Measurements from ENCODE around the gene CDCP1. TPM values are rescaled to one million over a fixed set of nuclear protein-coding genes. Genes with fewer than 3 reads are reported as not detected.
"Not testable (repeated sequence)": the region's sequence is repeated elsewhere in the genome, so short reads cannot be mapped to it uniquely, and the experiment has no call there.

CDCP1 gene
- total RNA-seq, 4 donors from 2014 or later: 1.8 to 14.2 (median 4.0) TPM

GRCh38 chr3:45143673-45144671 lies 2.2 kb downstream of the CDCP1 start:
- no peak overlapping the region for H3K27ac ChIP-seq

GRCh38 chr3:45140770-45141155 lies 5.4 kb downstream of the CDCP1 start:
- H3K36me3 ChIP-seq; DNase-seq; H3K4me3 ChIP-seq; H3K4me1 ChIP-seq; H3K9me3 ChIP-seq; H3K27me3 ChIP-seq; intact Hi-C loops (cut with DNase I; ENCODE audit: low total_unique reads): not testable (repeated sequence)
- peak overlapping the region in 1 of 2 donors; percentile 86 for H3K27ac ChIP-seq

More at GRCh38 chr3:45143673-45144671, 2.2 kb downstream of the CDCP1 start:
- Histone ChIP-seq H3K9me3 (no peaks in the 10 kb centered on the region), H3K4me1 (peaks cover 0 to 4% of the 10 kb centered on the region in 2 donors), H3K36me3 (no peaks in the 10 kb centered on the region), H3K27me3 (no peaks in the 10 kb centered on the region), H3K4me3 (no peak overlapping the region)
- DNase-seq: no peak
- intact Hi-C loops (cut with DNase I; ENCODE audit: low total_unique reads): no loop called here
- TF ChIP-seq POLR2A (IDR thresholded peaks at IDR 0.05) (no peak), CTCF (IDR thresholded peaks at IDR 0.05) (no peak)

- intact Hi-C loops (cut with DNase I; ENCODE audit: low total_unique reads): no loop called here
- Histone ChIP-seq H3K4me3 (no peak overlapping the region), H3K9me3 (no peaks in the 10 kb centered on the region), H3K36me3 (no peaks in the 10 kb centered on the region), H3K27ac (peak overlapping the region; percentile 67 to 86), H3K4me1 (peaks cover 0 to 4% of the 10 kb centered on the region in 2 donors), H3K27me3 (no peaks in the 10 kb centered on the region)
- no peak for TF ChIP-seq CTCF (IDR thresholded peaks at IDR 0.05)
- no peak for DNase-seq
These were observed 5.9 kb downstream of the CDCP1 start for GRCh38 chr3:45140141-45140769.

- peaks cover 0 to 4% of the 10 kb centered on the region in 2 donors for H3K4me1 ChIP-seq
- peak overlapping the region; percentile 67 to 86 for H3K27ac ChIP-seq
- TF ChIP-seq POLR2A (IDR thresholded peaks at IDR 0.05) (no peak), CTCF (IDR thresholded peaks at IDR 0.05) (no peak)
- no peaks in the 10 kb centered on the region for H3K36me3 ChIP-seq
- H3K9me3 ChIP-seq: no peaks in the 10 kb centered on the region
- intact Hi-C loops (cut with DNase I; ENCODE audit: low total_unique reads): no loop called here
- peak overlapping the region in 1 of 2 donors; percentile 13 for H3K4me3 ChIP-seq
- peak; percentile 31 to 77 for DNase-seq
- H3K27me3 ChIP-seq: no peaks in the 10 kb centered on the region
These were observed 6.6 kb downstream of the CDCP1 start for GRCh38 chr3:45139372-45140140.

- Histone ChIP-seq H3K27me3 (no peaks in the 10 kb centered on the region), H3K36me3 (no peaks in the 10 kb centered on the region), H3K27ac (peak overlapping the region in 1 of 2 donors; percentile 86), H3K9me3 (no peaks in the 10 kb centered on the region), H3K4me1 (peaks cover 0 to 4% of the 10 kb centered on the region in 2 donors), H3K4me3 (no peak overlapping the region)
- TF ChIP-seq CTCF (IDR thresholded peaks at IDR 0.05) (no peak), POLR2A (IDR thresholded peaks at IDR 0.05) (no peak)
- intact Hi-C loops (cut with DNase I; ENCODE audit: low total_unique reads): no loop called here
- no peak for DNase-seq
These were observed 8.5 kb downstream of the CDCP1 start for GRCh38 chr3:45137656-45138181.
